Transverse colon (tissue), 4 donors: Measurements from ENCODE around the gene BMP3.

ENCODE experiments used
- EP300 ChIP-seq: sonication (generic); formaldehyde crosslinking; IDR thresholded peaks from one replicate; pipeline ENCODE4 v1.6.1; 2017; ENCODE audit warnings: antibody characterized with exemption, low read depth
- POLR2A ChIP-seq: fragments of 450-650 bp; IDR thresholded peaks from one replicate; pipeline ENCODE4 v1.6.1; 2016; ENCODE audit warnings: antibody characterized with exemption, mild to moderate bottlenecking, moderate library complexity
- POLR2AphosphoS5 ChIP-seq, 3 donors: sonication (generic); formaldehyde crosslinking; IDR thresholded peaks; one replicate each; pipeline ENCODE4 v1.6.1; 2016; ENCODE audit warnings: antibody characterized with exemption in 3 of 3
- TF ChIP-seq, protein P1 (sequence below), 5 experiments: fragments of 200-600 bp in 3 of 5; fragments of 450-650 bp in 2 of 5; sonication (generic) in 3 of 5; IDR thresholded peaks; 1 replicate in 2 of 5; 2 replicates in 3 of 5; pipeline ENCODE4 v1.5.1; 2016 to 2017; ENCODE audit warnings: antibody characterized with exemption in 5 of 5, inconsistent platforms in 3 of 5, mild to moderate bottlenecking in 2 of 5, moderate library complexity in 1 of 5

DNA sequence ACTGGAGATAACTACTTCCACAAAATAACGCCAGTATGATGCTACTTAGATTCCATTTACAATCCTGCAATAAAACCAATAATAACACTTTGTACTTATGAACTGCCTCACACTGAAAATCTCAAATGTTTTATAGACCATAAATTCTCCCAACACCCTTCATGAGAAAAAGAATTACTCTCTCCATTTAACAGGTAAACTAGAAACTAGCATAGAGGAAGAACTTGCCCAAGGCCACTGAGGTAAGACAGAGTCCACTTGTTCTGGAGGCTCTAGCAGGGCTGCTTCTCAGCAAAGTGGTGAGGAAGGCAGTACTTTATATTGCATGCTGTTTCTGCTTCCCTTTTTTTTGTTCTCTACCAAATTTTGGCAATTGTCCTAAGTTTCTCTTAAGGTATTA is 11.5 kb upstream of the BMP3 start:
- TF ChIP-seq, protein P1, sequence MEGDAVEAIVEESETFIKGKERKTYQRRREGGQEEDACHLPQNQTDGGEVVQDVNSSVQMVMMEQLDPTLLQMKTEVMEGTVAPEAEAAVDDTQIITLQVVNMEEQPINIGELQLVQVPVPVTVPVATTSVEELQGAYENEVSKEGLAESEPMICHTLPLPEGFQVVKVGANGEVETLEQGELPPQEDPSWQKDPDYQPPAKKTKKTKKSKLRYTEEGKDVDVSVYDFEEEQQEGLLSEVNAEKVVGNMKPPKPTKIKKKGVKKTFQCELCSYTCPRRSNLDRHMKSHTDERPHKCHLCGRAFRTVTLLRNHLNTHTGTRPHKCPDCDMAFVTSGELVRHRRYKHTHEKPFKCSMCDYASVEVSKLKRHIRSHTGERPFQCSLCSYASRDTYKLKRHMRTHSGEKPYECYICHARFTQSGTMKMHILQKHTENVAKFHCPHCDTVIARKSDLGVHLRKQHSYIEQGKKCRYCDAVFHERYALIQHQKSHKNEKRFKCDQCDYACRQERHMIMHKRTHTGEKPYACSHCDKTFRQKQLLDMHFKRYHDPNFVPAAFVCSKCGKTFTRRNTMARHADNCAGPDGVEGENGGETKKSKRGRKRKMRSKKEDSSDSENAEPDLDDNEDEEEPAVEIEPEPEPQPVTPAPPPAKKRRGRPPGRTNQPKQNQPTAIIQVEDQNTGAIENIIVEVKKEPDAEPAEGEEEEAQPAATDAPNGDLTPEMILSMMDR (IDR thresholded peaks at IDR 0.05): no peak
- TF ChIP-seq POLR2AphosphoS5 (IDR thresholded peaks at IDR 0.05) (no peak), POLR2A (no peak), EP300 (no peak)
